ENCODE data around the gene ATM.

The ATM gene

DNA sequence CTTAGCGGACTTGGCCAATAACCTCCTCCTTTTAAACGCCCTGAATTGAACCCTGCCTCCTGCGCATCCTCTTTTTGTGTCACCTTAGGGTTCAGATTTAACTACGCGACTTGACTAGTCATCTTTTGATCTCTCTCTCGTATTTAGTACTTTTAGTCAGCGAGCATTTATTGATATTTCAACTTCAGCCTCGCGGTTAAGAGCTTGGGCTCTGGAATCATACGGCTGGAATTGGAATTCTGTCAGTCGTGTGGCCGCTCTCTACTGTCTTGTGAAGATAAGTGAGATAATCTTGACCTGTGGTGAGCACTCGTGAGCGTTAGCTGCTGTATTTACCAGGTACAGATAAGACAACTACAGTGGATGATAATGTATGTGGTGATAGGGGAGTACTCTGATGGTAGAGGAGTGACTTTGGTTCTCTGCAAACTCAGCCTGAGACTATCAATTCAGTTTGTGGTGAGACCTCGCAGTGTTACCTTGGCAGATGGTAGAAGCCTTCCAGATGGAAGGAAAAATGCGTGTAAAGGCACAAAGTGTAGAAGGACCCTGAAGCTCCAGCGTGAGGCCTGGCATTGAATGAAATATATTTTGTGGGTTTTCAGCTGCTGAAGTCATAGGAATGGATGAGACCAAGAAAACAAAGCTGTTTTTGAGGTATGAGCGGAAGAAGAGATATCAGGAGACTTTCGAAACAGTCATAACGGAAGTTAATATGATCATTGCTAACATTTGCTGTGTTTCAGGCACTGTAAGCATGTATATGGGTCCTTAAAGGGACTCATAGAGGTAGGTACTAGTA is 682 bp downstream of the ATM start:
- DNase-seq (ENCODE audit: low read depth): peak; percentile 43
- Histone ChIP-seq H3K4me3 (ENCODE audit: low read length) (peak overlapping the region; percentile 99), H3K9ac (ENCODE audit: low read length) (peak overlapping the region; percentile 92), H3K36me3 (ENCODE audit: control insufficient read depth, insufficient read depth, low read length, severe bottlenecking) (peaks cover 12% of the 10 kb centered on the region), H3K9me3 (ENCODE audit: control insufficient read depth, low read length) (no peaks in the 10 kb centered on the region), H3K27me3 (replicated peaks; ENCODE audit: control insufficient read depth, insufficient read depth, low read length) (no peaks in the 10 kb centered on the region), H3K4me1 (ENCODE audit: control insufficient read depth, insufficient read depth, low read length) (peaks cover 35% of the 10 kb centered on the region)

DNA sequence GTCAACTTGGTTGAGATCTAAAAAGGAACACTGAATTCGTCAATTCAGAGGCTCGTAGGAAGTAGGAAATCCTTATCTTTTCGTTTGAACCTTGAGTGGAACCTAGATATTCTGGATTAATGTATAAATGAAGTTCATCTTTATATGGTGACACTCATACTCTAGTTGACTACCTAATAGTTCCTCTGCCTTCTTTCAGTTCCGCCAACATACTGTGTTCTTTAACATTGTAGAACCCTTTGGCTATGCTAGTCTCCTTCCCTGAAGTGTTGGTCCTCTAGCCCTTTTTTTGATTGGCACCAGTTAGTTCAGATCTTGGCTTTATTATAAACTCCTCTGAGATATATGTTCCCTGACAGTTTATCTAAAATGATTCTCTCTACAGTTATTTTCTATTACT is 1.5 kb downstream of the ATM start:
- no peak for DNase-seq (ENCODE audit: low read depth)
- Histone ChIP-seq H3K36me3 (ENCODE audit: control insufficient read depth, insufficient read depth, low read length, severe bottlenecking) (peaks cover 20% of the 10 kb centered on the region), H3K27me3 (replicated peaks; ENCODE audit: control insufficient read depth, insufficient read depth, low read length) (no peaks in the 10 kb centered on the region), H3K9ac (ENCODE audit: low read length) (peak overlapping the region; percentile 92), H3K4me3 (ENCODE audit: low read length) (peak overlapping the region; percentile 99), H3K4me1 (ENCODE audit: control insufficient read depth, insufficient read depth, low read length) (peaks cover 35% of the 10 kb centered on the region), H3K9me3 (ENCODE audit: control insufficient read depth, low read length) (no peaks in the 10 kb centered on the region)

DNA sequence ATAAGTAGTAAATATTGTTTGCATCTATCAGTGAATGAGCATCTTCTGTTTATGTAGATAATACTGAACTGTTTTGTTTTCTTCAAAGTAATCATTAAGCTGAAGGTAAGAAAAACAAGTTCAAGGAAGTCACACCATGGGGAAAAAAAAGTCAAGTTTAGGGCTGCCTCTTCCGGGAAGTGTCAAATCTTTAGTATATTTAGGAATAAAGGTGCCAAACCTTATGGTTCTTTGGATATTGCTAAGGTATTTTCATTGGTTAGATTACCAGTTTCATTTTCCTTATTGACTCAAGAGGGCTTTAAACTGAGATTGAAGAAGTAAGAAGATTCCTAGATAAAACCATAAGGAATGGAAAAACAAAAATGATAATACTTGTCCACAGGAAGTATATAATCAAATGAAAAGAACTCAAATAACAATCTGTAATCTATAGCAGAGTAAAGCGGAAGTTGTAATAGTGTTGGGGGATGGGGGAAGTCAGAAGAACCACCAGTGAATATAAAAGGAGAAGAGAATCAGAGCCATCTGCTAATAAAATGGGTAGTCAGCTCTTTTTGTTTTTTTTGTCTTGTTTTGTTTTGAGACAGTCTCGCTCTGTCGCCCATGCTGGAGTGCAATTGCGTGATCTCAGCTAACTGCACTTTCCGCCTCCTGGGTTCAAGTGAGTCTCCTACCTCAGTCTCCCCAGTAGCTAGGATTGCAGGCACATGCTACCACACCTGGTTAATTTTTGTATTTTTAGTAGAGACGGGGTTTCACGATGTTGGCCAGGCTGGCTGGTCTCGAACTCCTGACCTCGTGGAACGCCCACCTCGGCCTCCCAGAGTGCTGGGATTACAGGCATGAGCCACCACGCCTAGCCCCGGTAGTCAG is 2.3 kb downstream of the ATM start:
- no peaks in the 10 kb centered on the region for H3K9me3 ChIP-seq (ENCODE audit: control insufficient read depth, low read length)
- H3K4me3 ChIP-seq (ENCODE audit: low read length): peak overlapping the region; percentile 99
- peaks cover 30% of the 10 kb centered on the region for H3K4me1 ChIP-seq (ENCODE audit: control insufficient read depth, insufficient read depth, low read length)
- peak; percentile 11 for DNase-seq (ENCODE audit: low read depth)
- no peaks in the 10 kb centered on the region for H3K27me3 ChIP-seq (replicated peaks; ENCODE audit: control insufficient read depth, insufficient read depth, low read length)
- H3K36me3 ChIP-seq (ENCODE audit: control insufficient read depth, insufficient read depth, low read length, severe bottlenecking): peaks cover 28% of the 10 kb centered on the region
- H3K9ac ChIP-seq (ENCODE audit: low read length): peak overlapping the region; percentile 92

DNA sequence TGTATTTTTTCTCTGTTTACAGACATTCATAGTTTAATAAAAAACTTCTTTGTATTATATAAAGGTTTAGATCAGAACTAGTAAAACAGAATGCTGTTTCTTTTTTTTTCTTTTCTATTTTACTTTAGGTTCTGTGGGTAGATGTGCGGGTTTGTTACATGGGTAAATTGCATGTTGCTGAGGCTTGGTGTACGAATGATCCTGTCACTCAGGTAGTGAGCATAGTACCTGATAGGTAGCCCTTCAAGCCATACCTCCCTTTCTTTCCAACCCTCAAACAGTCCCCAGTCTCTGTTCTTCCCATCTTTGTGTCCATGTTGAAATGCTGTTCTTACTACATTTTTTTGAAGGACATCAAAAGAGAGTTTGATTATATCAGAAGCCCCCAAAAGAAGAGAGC is 3.2 kb downstream of the ATM start:
- no peak overlapping the region for H3K9ac ChIP-seq (ENCODE audit: low read length)
- H3K4me1 ChIP-seq (ENCODE audit: control insufficient read depth, insufficient read depth, low read length): peaks cover 21% of the 10 kb centered on the region
- DNase-seq (ENCODE audit: low read depth): no peak
- no peaks in the 10 kb centered on the region for H3K27me3 ChIP-seq (replicated peaks; ENCODE audit: control insufficient read depth, insufficient read depth, low read length)
- no peaks in the 10 kb centered on the region for H3K9me3 ChIP-seq (ENCODE audit: control insufficient read depth, low read length)
- H3K36me3 ChIP-seq (ENCODE audit: control insufficient read depth, insufficient read depth, low read length, severe bottlenecking): peaks cover 33% of the 10 kb centered on the region
- no peak overlapping the region for H3K4me3 ChIP-seq (ENCODE audit: low read length)

DNA sequence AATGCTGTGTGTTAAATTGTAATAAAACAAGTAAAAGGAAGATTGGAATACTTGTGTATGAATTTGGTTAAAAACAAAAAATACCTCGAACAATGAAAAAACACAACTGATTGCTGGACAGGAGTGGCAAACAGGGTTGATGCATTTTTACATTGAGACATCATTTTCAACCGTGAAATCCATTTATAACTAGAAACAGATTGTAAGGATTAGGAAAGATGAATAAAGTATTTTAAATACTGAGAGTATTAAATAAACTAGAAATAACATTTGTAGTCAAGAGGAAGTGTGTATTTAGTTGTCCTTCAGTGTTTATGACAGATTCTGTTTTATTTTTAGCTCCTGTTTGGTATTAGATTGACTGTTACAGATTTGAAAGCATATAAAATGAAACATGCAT is 5.4 kb downstream of the ATM start:
- no peaks in the 10 kb centered on the region for H3K27me3 ChIP-seq (replicated peaks; ENCODE audit: control insufficient read depth, insufficient read depth, low read length)
- no peak overlapping the region for H3K4me3 ChIP-seq (ENCODE audit: low read length)
- peak; percentile 84 for DNase-seq (ENCODE audit: low read depth)
- H3K36me3 ChIP-seq (ENCODE audit: control insufficient read depth, insufficient read depth, low read length, severe bottlenecking): peaks cover 50% of the 10 kb centered on the region
- H3K9me3 ChIP-seq (ENCODE audit: control insufficient read depth, low read length): no peaks in the 10 kb centered on the region
- peaks cover 20% of the 10 kb centered on the region for H3K4me1 ChIP-seq (ENCODE audit: control insufficient read depth, insufficient read depth, low read length)
- H3K9ac ChIP-seq (ENCODE audit: low read length): no peak overlapping the region

DNA sequence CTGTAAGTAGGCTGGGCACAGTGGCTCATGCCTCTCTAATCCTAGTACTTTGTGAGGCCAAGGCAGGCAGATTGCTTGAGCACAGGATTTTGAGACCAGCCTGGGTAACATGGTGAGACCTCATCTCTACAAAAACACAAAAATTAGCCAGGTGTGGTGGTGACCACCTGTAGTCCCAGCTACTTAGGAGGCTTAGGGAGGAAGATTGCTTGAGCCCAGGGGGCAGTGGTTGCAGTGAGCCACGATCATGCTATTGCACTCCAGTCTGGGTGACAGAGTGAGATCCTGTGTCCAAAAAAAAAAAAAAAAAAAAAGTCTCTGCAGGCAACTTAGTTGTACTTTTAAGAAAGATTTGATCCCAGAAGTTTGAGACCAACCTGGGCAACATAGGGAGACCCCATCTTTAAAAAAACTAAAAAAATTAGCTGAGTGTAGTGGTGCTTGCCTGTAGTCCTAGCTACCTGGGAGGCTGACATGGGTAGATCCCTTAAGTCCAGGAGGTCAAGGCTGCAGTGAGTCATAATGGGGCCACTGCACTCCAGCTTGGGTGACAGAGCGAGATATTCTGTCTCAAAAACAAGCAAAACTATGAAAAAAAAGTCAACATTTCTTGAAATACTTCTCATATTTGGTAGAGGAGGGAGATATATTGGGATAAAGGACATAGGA is 10.5 kb downstream of the ATM start:
- Histone ChIP-seq H3K4me3 (ENCODE audit: low read length) (no peak overlapping the region), H3K9me3 (ENCODE audit: control insufficient read depth, low read length) (no peaks in the 10 kb centered on the region), H3K27me3 (replicated peaks; ENCODE audit: control insufficient read depth, insufficient read depth, low read length) (no peaks in the 10 kb centered on the region), H3K9ac (ENCODE audit: low read length) (no peak overlapping the region), H3K36me3 (ENCODE audit: control insufficient read depth, insufficient read depth, low read length, severe bottlenecking) (peaks cover 66% of the 10 kb centered on the region), H3K4me1 (ENCODE audit: control insufficient read depth, insufficient read depth, low read length) (no peaks in the 10 kb centered on the region)
- no peak for DNase-seq (ENCODE audit: low read depth)

DNA sequence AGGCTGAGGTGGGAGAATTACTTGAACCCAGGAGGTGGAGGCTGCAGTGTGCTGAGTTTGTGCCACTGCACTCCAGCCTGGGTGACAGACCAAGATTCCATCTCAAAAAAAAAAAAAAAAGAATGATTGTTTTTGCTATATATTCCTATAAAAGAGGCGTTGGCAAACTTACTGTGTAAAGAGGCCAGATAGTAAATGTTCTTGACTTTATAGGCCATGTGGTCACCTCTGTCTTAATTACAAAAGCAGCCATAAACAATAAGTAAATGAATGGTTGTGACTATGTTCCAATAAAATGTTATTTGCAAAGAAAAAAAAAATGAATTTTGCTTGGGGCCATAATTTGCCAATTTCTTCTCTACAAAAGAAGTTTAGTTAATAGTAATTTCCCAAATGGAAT is 12.3 kb downstream of the ATM start:
- Histone ChIP-seq H3K4me1 (ENCODE audit: control insufficient read depth, insufficient read depth, low read length) (no peaks in the 10 kb centered on the region), H3K27me3 (replicated peaks; ENCODE audit: control insufficient read depth, insufficient read depth, low read length) (no peaks in the 10 kb centered on the region), H3K9ac (ENCODE audit: low read length) (no peak overlapping the region), H3K9me3 (ENCODE audit: control insufficient read depth, low read length) (no peaks in the 10 kb centered on the region), H3K36me3 (ENCODE audit: control insufficient read depth, insufficient read depth, low read length, severe bottlenecking) (peaks cover 65% of the 10 kb centered on the region), H3K4me3 (ENCODE audit: low read length) (no peak overlapping the region)
- DNase-seq (ENCODE audit: low read depth): no peak

DNA sequence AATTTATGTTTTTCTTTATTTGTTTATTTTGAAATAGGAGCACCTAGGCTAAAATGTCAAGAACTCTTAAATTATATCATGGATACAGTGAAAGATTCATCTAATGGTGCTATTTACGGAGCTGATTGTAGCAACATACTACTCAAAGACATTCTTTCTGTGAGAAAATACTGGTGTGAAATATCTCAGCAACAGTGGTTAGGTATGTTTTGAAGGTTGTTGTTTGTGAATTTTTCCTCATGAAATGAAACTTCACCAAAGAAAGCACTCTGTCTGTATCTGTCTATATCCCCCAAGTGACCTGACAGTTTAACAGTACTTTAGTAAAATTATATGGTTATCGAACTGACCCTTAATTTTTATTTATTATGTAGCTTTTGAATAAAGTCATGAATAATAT is 12.8 kb downstream of the ATM start:
- no peak overlapping the region for H3K9ac ChIP-seq (ENCODE audit: low read length)
- H3K4me3 ChIP-seq (ENCODE audit: low read length): no peak overlapping the region
- no peaks in the 10 kb centered on the region for H3K27me3 ChIP-seq (replicated peaks; ENCODE audit: control insufficient read depth, insufficient read depth, low read length)
- no peak for DNase-seq (ENCODE audit: low read depth)
- H3K9me3 ChIP-seq (ENCODE audit: control insufficient read depth, low read length): no peaks in the 10 kb centered on the region
- peaks cover 65% of the 10 kb centered on the region for H3K36me3 ChIP-seq (ENCODE audit: control insufficient read depth, insufficient read depth, low read length, severe bottlenecking)
- no peaks in the 10 kb centered on the region for H3K4me1 ChIP-seq (ENCODE audit: control insufficient read depth, insufficient read depth, low read length)

DNA sequence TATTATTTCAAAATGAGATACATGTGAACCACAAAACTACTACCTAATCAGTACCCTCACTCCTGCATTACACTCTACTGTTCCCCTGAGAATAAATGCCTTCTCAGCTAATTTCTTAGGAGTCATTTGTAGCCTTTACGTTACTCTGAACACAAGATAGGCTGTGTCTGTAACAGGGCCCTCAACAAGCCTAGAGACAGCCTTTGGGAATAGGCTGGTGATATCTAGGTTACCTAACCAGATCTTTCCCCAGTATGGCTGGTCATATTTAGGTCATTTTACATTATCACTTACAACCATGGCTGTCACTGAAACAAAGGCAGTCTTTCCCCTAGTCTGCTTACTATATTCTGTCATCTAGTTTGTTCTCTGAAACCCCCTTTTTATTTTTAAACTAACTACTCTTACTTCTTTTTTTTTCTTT is 14.2 kb downstream of the ATM start:
- peaks cover 63% of the 10 kb centered on the region for H3K36me3 ChIP-seq (ENCODE audit: control insufficient read depth, insufficient read depth, low read length, severe bottlenecking)
- no peak overlapping the region for H3K9ac ChIP-seq (ENCODE audit: low read length)
- H3K4me1 ChIP-seq (ENCODE audit: control insufficient read depth, insufficient read depth, low read length): no peaks in the 10 kb centered on the region
- H3K9me3 ChIP-seq (ENCODE audit: control insufficient read depth, low read length): no peaks in the 10 kb centered on the region
- no peak overlapping the region for H3K4me3 ChIP-seq (ENCODE audit: low read length)
- DNase-seq (ENCODE audit: low read depth): no peak
- no peaks in the 10 kb centered on the region for H3K27me3 ChIP-seq (replicated peaks; ENCODE audit: control insufficient read depth, insufficient read depth, low read length)

DNA sequence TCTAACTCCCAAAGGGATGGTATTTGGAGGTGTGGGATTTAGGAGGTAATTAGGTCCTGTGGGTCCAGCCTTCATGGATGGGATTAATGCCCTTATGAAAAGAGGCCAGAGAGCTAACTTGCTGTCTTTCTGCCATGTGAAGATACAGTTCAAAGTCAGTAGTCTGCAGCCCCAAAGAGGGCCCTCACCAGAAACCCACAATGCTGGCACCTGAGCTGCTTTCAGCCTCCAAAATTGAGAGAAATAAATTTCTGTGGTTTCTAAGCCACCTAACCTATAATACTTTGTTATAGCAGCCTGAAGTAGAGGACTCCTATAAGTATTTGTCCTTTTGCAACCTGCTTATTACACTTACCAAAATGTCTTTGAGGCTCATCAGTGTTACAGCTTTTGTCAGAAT is 16.2 kb downstream of the ATM start:
- Histone ChIP-seq H3K9ac (ENCODE audit: low read length) (no peak overlapping the region), H3K9me3 (ENCODE audit: control insufficient read depth, low read length) (no peaks in the 10 kb centered on the region)
- no peak for DNase-seq (ENCODE audit: low read depth)

More for the DNA sequence above, 16.2 kb downstream of the ATM start:
- Histone ChIP-seq H3K4me3 (ENCODE audit: low read length) (no peak overlapping the region), H3K36me3 (ENCODE audit: control insufficient read depth, insufficient read depth, low read length, severe bottlenecking) (peaks cover 58% of the 10 kb centered on the region), H3K27me3 (replicated peaks; ENCODE audit: control insufficient read depth, insufficient read depth, low read length) (no peaks in the 10 kb centered on the region), H3K4me1 (ENCODE audit: control insufficient read depth, insufficient read depth, low read length) (no peaks in the 10 kb centered on the region)
